Measurements from ENCODE around the gene JPT2.

GRCh38 chr16:1654505-1655268 lies 23.4 kb upstream of the JPT2 start:
- TF ChIP-seq, protein P1, sequence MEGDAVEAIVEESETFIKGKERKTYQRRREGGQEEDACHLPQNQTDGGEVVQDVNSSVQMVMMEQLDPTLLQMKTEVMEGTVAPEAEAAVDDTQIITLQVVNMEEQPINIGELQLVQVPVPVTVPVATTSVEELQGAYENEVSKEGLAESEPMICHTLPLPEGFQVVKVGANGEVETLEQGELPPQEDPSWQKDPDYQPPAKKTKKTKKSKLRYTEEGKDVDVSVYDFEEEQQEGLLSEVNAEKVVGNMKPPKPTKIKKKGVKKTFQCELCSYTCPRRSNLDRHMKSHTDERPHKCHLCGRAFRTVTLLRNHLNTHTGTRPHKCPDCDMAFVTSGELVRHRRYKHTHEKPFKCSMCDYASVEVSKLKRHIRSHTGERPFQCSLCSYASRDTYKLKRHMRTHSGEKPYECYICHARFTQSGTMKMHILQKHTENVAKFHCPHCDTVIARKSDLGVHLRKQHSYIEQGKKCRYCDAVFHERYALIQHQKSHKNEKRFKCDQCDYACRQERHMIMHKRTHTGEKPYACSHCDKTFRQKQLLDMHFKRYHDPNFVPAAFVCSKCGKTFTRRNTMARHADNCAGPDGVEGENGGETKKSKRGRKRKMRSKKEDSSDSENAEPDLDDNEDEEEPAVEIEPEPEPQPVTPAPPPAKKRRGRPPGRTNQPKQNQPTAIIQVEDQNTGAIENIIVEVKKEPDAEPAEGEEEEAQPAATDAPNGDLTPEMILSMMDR (IDR thresholded peaks at IDR 0.05; ENCODE audit: borderline replicate concordance, extremely low read depth, low read length, poor library complexity, severe bottlenecking) = no peak
- no peak for TF ChIP-seq EZH2 (IDR thresholded peaks at IDR 0.05; ENCODE audit: borderline replicate concordance, low read depth, low read length, severe bottlenecking)

Data from DND-41 (cell line).